ENCODE data around the gene BHLHA15.

GRCh38 chr7:98211221-98211675 is at the start of gene BHLHA15:
- TF ChIP-seq GATA2 (IDR thresholded peaks at IDR 0.05; ENCODE audit: low read depth, low read length), result no peak
- TF ChIP-seq GATA3 (IDR thresholded peaks at IDR 0.05; ENCODE audit: low read depth, low read length), result no peak
